Caco-2 (cell line): ENCODE data around the gene TMEM8B. TPM values are rescaled to one million over a fixed set of nuclear protein-coding genes. Genes with fewer than 3 reads are reported as not detected.

Experiments
- BruUV-seq: library from RNA; stranded (reverse); fragments of 400-500 nt; replicated peaks from 2 replicates; lab custom pipeline; 2021; lab: Mats Ljungman, UMichigan
- CTCF ChIA-PET: fragments of 300-600 bp; sonication (Branson Sonifier 250); formaldehyde crosslinking; loops from one replicate; lab custom pipeline; 2022; ENCODE audit warnings: antibody characterized with exemption; lab: Charles Lee
- POLR2A ChIA-PET: fragments of 300-600 bp; sonication (Branson Sonifier 250); formaldehyde crosslinking; loops from one replicate; lab custom pipeline; 2022; ENCODE audit warnings: antibody characterized with exemption; lab: Charles Lee
- DNase-seq, 2 experiments: peaks; one replicate each; pipeline versions ENCODE4 v3.0.0 to v3.0.0-alpha.2; 2020 to 2022
- H3K27me3 ChIP-seq: replicated peaks from 2 replicates; pipeline ENCODE4 v1.6.0; 2011; ENCODE audit warnings: low read length; ENCODE audit not compliant: control insufficient read depth, insufficient read depth
- H3K36me3 ChIP-seq: 2 replicates; pipeline ENCODE4 v1.5.1; 2011; ENCODE audit warnings: low read length; ENCODE audit not compliant: control insufficient read depth, insufficient read depth
- H3K4me1 ChIP-seq: fragments of 250-450 bp; sonication (Bioruptor Pico); 2 replicates; pipeline ENCODE4 v1.5.1; 2020; ENCODE audit warnings: mild to moderate bottlenecking
- H3K4me3 ChIP-seq: 2 replicates; pipeline ENCODE4 v1.5.1; 2011; ENCODE audit warnings: low read depth, mild to moderate bottlenecking, control low read depth, low read length
- H3K9me3 ChIP-seq: fragments of 250-450 bp; sonication (Bioruptor Pico); 2 replicates; pipeline ENCODE4 v1.5.1; 2020; ENCODE audit warnings: mild to moderate bottlenecking, moderate library complexity
- H3K27ac Mint-ChIP-seq: one replicate; pipeline ENCODE4 v1.8.0; 2022; ENCODE audit warnings: mixed read lengths; ENCODE audit not compliant: unreplicated experiment
- H3K27me3 Mint-ChIP-seq: one replicate; pipeline ENCODE4 v1.8.0; 2022; ENCODE audit warnings: mixed read lengths; ENCODE audit not compliant: insufficient read depth, unreplicated experiment
- H3K36me3 Mint-ChIP-seq: one replicate; pipeline ENCODE4 v1.8.0; 2022; ENCODE audit warnings: mild to moderate bottlenecking, mixed read lengths; ENCODE audit not compliant: insufficient read depth, unreplicated experiment
- H3K4me1 Mint-ChIP-seq: one replicate; pipeline ENCODE4 v1.8.0; 2022; ENCODE audit warnings: low read depth, mixed read lengths; ENCODE audit not compliant: unreplicated experiment
- H3K4me3 Mint-ChIP-seq: one replicate; pipeline ENCODE4 v1.8.0; 2022; ENCODE audit warnings: mild to moderate bottlenecking, moderate library complexity, mixed read lengths; ENCODE audit not compliant: unreplicated experiment
- H3K9me3 Mint-ChIP-seq: one replicate; pipeline ENCODE4 v1.8.0; 2022; ENCODE audit warnings: mixed read lengths; ENCODE audit not compliant: unreplicated experiment
- CTCF ChIP-seq, 2 experiments: fragments of 200-600 bp in 1 of 2; IDR thresholded peaks; 1 replicate in 1 of 2; 2 replicates in 1 of 2; pipeline versions ENCODE4 v1.5.1 to v1.8.0; 2011 to 2022; ENCODE audit warnings: antibody characterized with exemption in 1 of 2, control low read depth in 1 of 2, inconsistent platforms in 1 of 2, low read depth in 1 of 2, low read length in 1 of 2, mild to moderate bottlenecking in 1 of 2, moderate library complexity in 1 of 2; ENCODE audit not compliant: insufficient read depth in 1 of 2, severe bottlenecking in 1 of 2, unreplicated experiment in 1 of 2
- intact Hi-C: fragments of 100-400 bp; cut with micrococcal nuclease; formaldehyde crosslinking; loops from one replicate; pipeline ENCODE4 v1.10.0; 2022; ENCODE audit not compliant: unreplicated experiment
- total RNA-seq: library from RNA; stranded (reverse); gene quantifications from 2 replicates; pipeline ENCODE4 v1.2.3, GENCODE V29; 2022

TMEM8B gene
- total RNA-seq, 1 experiment from 2014 or later = 4.9 TPM

DNA sequence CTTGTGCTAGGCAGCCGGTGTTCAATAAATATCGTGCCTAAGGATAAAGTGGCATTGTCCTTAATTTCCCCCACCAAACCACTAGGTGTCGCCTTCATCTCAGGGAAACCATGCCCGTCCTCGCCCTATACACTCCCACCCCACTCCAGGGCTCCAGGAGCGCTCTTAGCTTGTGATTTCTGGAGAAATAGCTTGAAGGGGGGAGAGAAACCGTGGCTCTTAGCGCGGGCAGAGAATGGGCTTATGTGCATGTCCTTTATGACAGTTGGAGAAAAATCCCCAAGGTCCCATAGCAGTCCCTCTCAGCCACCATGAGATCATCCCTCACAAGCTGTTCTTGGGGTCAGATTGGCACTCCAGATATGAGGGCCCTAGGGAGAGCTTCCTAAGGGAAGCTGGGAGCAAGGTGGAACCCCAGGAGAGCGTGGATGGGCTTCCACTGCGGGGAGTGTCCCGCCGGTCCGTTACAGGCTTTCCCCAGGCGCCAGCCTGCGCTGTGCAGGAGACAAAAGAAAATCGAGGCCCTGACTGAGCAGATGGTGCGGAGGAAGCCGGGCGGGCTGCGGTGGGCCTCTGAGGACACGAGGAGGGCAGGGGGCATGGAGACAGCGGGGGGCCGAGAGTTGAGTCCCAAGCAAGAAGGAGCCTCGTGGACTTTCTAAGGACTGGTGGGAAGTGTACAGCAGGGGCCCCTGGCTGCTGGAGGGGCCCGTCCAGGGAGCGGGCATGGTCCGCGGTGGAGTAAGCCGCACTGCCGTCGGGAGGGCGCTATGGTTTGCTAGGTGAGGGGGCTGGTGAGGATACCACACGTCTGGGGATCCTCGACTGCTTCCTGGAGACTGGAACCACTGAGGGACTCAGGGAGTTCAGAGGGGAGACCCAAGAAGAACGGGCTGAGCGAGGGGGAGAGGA lies 38.4 kb upstream of the TMEM8B start:
- Mint-ChIP-seq H3K36me3 (no peaks in the 10 kb centered on the region), H3K9me3 (no peaks in the 10 kb centered on the region), H3K27ac (no peak overlapping the region), H3K4me3 (no peak overlapping the region), H3K27me3 (no peaks in the 10 kb centered on the region), H3K4me1 (peaks cover 4% of the 10 kb centered on the region)
- peaks cover 8% of the 10 kb centered on the region; the same call in 1 of the 2 replicates for H3K4me1 ChIP-seq
- no TSS peak for BruUV-seq
- peak; percentile 80 to 81 for TF ChIP-seq CTCF (IDR thresholded peaks at IDR 0.05; ENCODE audit: insufficient read depth in 1 of 2, low read depth in 1 of 2, low read length in 1 of 2, severe bottlenecking in 1 of 2, unreplicated experiment in 1 of 2)
- intact Hi-C loops = loop anchor here (1.0 kb wide), 3 partner anchors 23 to 92 kb away; no protein-coding TSS in a partner anchor
- no peak overlapping the region for H3K4me3 ChIP-seq
- ChIA-PET POLR2A (interaction anchor here (0.7 to 0.9 kb wide), 2 partner anchors 23 to 91 kb away, joined by 4 to 5 read pairs; no protein-coding TSS in a partner anchor), CTCF (interaction anchor here (0.5 to 2.5 kb wide), 36 partner anchors 8 to 235 kb away, joined by 3 to 95 read pairs (median 4); partner anchors contain the start of genes ARHGEF39, CCDC107, CREB3 and FAM221B)
- no peaks in the 10 kb centered on the region for H3K9me3 ChIP-seq
- H3K27me3 ChIP-seq = no peaks in the 10 kb centered on the region
- peak; percentile 75 to 77 for DNase-seq
- 0 out of 2 replicates have a peak, but pooled peaks cover 1% of the 10 kb centered on the region for H3K36me3 ChIP-seq

- H3K36me3 Mint-ChIP-seq = no peaks in the 10 kb centered on the region
- no peaks in the 10 kb centered on the region for H3K9me3 Mint-ChIP-seq
- H3K4me3 ChIP-seq = no peak within 1 kb of the TSS
- H3K27ac Mint-ChIP-seq = no peak within 1 kb of the TSS
- BruUV-seq = no TSS peak
- no peak for TF ChIP-seq CTCF (IDR thresholded peaks at IDR 0.05; ENCODE audit: insufficient read depth in 1 of 2, low read depth in 1 of 2, low read length in 1 of 2, severe bottlenecking in 1 of 2, unreplicated experiment in 1 of 2)
- H3K27me3 Mint-ChIP-seq = no peaks in the 10 kb centered on the region
- H3K4me3 Mint-ChIP-seq = no peak within 1 kb of the TSS
- ChIA-PET POLR2A (no interaction called here), CTCF (no interaction called here)
- peaks cover 4% of the 10 kb centered on the region for H3K4me1 Mint-ChIP-seq
- no peaks in the 10 kb centered on the region for H3K9me3 ChIP-seq
- H3K27me3 ChIP-seq = no peaks in the 10 kb centered on the region
- intact Hi-C loops = no loop called here
- H3K36me3 ChIP-seq = 0 out of 2 replicates have a peak, but pooled peaks cover 1% of the 10 kb centered on the region
- H3K4me1 ChIP-seq = peaks cover 8% of the 10 kb centered on the region; the same call in 1 of the 2 replicates
- no peak for DNase-seq
Measured at GRCh38 chr9:35791297-35791921, 37.6 kb upstream of the TMEM8B start, which contains the start of gene NPR2. TSS of gene NPR2 (plus strand) at chr9:35791591. CDS start at chr9:35792409, 818 bp downstream.
